ENCODE measurements around the gene APOH.

GRCh38 chr17:66171172-66171571 is 58.0 kb downstream of the APOH start:
- TF ChIP-seq CTCF (conservative IDR thresholded peaks at IDR 0.05; ENCODE audit: low read depth, low read length): no peak
- no peak for TF ChIP-seq EZH2 (IDR thresholded peaks at IDR 0.05; ENCODE audit: borderline replicate concordance, low read depth, low read length, poor library complexity, severe bottlenecking)
